ENCODE measurements around the gene SLC26A6.

Gene SLC26A6

DNA sequence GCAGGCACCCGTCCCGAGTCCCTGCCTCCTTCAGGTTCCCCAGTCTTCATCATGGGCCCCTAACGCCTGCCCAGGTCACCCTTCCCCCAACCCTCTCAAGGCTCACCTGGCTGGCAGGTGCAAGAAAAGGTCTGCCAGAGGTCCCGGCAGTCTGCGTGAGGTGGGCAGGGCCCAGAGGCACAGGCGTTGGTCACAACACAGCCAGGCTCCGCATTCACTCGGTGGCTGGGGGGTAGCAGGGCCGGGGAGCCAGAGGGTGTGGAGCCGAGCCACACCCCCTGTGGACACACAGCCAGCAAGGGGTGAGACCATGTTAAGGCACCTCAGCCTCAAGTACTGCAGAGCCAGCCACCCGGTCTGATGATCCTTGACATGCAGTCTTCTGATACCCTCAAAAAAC is 16.5 kb upstream of the SLC26A6 start:
- H3K4me3 ChIP-seq (replicated peaks in 1 of 2; ENCODE audit: low read depth in 2 of 2, low read length in 2 of 2): no peak overlapping the region
- DNase-seq (ENCODE audit: low read depth in 2 of 2): no peak
- TF ChIP-seq, protein P1, sequence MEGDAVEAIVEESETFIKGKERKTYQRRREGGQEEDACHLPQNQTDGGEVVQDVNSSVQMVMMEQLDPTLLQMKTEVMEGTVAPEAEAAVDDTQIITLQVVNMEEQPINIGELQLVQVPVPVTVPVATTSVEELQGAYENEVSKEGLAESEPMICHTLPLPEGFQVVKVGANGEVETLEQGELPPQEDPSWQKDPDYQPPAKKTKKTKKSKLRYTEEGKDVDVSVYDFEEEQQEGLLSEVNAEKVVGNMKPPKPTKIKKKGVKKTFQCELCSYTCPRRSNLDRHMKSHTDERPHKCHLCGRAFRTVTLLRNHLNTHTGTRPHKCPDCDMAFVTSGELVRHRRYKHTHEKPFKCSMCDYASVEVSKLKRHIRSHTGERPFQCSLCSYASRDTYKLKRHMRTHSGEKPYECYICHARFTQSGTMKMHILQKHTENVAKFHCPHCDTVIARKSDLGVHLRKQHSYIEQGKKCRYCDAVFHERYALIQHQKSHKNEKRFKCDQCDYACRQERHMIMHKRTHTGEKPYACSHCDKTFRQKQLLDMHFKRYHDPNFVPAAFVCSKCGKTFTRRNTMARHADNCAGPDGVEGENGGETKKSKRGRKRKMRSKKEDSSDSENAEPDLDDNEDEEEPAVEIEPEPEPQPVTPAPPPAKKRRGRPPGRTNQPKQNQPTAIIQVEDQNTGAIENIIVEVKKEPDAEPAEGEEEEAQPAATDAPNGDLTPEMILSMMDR (IDR thresholded peaks at IDR 0.05; ENCODE audit: low read depth, low read length): no peak

DNA sequence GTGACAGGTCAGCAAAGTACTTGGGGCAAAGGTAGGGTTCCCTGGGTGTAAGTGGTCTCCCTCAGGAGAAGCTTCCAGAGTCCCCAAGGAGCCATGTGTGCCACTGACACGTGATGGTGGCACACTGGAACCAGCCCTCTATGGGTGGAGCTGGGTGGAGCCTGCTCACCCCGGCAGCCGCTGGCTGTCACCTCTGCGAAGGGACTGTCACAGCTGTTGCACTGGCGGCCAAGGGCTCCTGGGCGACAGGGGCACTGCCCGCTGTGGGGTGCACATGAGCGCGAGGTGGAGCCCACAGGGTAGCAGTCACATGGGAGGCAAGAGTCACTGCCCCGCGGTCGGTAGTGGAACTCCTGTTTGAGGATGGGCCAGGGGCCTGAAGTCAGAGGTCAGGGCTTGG is 15.5 kb upstream of the SLC26A6 start:
- no peak overlapping the region for H3K4me3 ChIP-seq (replicated peaks in 1 of 2; ENCODE audit: low read depth in 2 of 2, low read length in 2 of 2)
- TF ChIP-seq, protein P1 (IDR thresholded peaks at IDR 0.05; ENCODE audit: low read depth, low read length): no peak
- no peak for DNase-seq (ENCODE audit: low read depth in 2 of 2)

DNA sequence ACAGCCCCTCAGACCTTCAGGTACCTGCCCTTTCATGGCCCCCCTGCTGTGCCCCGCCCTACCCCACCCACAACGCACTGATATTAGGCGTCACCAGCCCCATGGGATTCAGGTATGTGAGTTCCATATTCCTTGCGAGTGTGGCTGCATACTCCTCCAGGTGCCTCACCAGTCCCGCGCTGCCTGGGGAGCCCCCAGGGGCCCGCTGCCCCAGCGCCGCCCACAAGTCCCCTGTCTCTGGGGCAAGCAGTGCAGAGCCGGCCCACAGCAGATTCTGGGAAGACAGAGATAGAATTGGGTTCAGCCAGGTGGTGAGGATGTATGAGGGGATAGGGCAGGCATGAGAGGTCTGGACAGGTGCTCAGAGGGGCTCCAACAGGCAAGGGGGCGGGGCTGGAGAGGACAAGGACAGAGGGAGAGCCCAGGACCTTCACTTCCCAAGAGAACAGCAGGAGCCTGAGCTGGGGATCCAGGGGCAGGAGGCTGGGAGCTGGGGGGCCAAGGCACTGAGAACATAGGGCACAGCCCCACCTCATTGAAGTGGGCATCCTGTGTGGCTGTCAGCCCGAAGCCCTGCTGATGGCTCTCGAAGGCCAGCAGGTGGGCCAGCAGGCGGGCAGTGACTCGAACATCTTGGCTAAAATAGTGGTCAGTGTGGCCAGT is 13.1 kb upstream of the SLC26A6 start:
- TF ChIP-seq, protein P1 (IDR thresholded peaks at IDR 0.05; ENCODE audit: low read depth, low read length): no peak
- H3K4me3 ChIP-seq (replicated peaks in 1 of 2; ENCODE audit: low read depth in 2 of 2, low read length in 2 of 2): no peak overlapping the region

DNA sequence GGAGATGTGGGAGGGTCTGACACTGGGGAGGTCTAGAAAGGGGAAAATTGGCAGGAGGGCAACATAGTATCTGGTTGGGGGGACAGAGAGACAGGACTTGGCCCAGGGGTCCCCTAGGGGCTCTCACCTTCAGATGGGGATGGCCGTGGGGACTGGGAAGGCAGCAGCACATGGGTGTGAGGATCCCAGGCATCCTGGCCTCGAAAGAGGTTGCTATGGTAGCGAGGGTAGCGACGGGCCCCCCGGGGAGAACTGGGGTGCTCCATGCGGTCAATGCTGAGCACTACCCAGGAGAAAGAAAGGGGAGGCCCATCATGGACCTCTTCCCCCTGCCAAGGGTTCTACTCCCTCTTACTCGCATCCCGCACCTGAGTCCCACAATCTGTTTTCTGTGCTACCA is 12.5 kb upstream of the SLC26A6 start:
- no peak overlapping the region for H3K4me3 ChIP-seq (replicated peaks in 1 of 2; ENCODE audit: low read depth in 2 of 2, low read length in 2 of 2)
- no peak for DNase-seq (ENCODE audit: low read depth in 2 of 2)
- TF ChIP-seq, protein P1 (IDR thresholded peaks at IDR 0.05; ENCODE audit: low read depth, low read length): no peak

More for the DNA sequence above, 13.1 kb upstream of the SLC26A6 start:
- DNase-seq (ENCODE audit: low read depth in 2 of 2): no peak

DNA sequence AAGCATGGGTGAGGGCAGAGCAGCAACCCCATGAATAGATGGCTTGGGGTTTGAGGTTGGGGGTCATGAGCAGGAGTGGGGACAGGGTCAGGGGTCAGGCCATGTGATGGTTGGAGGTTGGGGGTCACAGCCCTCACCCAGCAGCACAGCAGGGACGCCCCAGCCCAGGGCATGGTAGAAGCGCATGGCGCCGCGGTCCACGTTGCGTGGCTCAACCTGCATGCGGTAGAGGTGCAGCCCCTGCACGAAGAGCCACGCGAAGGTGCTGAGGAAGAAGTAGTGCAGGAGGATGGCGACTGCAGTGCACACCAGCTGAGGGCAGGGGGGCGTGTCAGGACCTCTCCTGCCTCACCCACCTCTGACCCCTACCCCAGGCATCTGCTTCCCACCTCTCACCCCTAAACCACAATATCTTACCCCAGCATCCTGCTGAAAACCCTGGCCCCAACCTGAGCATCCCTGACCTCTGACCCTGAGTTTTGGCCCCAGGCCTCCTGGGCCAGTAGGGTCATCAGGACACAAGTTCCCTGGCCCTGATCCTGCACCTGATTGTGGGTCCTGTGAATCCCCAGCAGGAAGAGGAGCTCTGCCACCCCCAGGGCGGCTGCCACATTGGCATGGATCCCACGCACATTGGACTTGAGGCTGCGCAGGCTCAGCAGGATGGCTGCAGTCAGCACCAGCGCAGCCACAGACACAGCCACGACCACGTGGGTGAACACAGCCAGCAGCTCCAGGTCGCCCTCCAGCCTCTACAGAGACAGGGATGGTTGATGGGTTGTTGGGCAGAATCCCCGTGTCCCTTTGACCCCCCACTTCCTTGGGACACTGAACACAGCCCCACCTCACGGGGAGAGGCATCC is 9.9 kb upstream of the SLC26A6 start:
- TF ChIP-seq, protein P1 (IDR thresholded peaks at IDR 0.05; ENCODE audit: low read depth, low read length): no peak
- no peak for DNase-seq (ENCODE audit: low read depth in 2 of 2)
- no peak overlapping the region for H3K4me3 ChIP-seq (replicated peaks in 1 of 2; ENCODE audit: low read depth in 2 of 2, low read length in 2 of 2)

DNA sequence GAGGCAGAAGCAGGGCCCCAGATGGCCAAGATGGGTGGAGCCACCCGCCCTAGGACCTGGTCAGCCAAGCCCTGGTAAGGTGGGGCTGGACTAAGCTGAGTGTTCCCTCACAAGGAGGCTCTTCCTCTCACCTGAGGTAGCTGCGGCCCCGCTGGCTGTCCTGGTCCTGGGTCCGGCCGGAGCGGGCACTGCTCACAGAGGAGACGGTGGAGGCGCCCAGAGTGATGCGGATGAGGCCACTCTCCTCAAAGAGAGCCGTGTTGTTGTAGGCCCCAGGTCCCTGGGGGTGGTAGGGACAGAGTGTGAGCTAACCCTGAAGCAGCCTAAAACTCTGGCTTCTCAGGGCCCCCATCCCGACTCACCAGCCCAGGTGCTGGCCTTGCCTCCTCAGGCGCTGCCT is 7.3 kb upstream of the SLC26A6 start:
- DNase-seq (ENCODE audit: low read depth in 2 of 2): no peak
- no peak overlapping the region for H3K4me3 ChIP-seq (replicated peaks in 1 of 2; ENCODE audit: low read depth in 2 of 2, low read length in 2 of 2)
- TF ChIP-seq, protein P1 (IDR thresholded peaks at IDR 0.05; ENCODE audit: low read depth, low read length): no peak

Data from cardiac fibroblast (primary cell).